WTC11 (cell line): ENCODE data around the gene SMAP2. TPM values are rescaled to one million over a fixed set of nuclear protein-coding genes. Genes with fewer than 3 reads are reported as not detected.

Experiments
- ATAC-seq: fragments of 200-7000 bp; cut with Tn5 transposase; 2 replicates; pipeline ENCODE4 v1.10.0; 2021; ENCODE audit warnings: mild to moderate bottlenecking, moderate library complexity
- CTCF ChIA-PET: fragments of 300-600 bp; sonication (Branson Sonifier 250); formaldehyde crosslinking; loops from one replicate; lab custom pipeline; 2021; ENCODE audit warnings: antibody characterized with exemption; lab: Charles Lee
- POLR2A ChIA-PET: fragments of 350-600 bp; sonication (Branson Sonifier 250); formaldehyde crosslinking; loops from one replicate; lab custom pipeline; 2021; ENCODE audit warnings: antibody characterized with exemption; lab: Charles Lee
- DNase-seq: peaks from one replicate; pipeline ENCODE4 v3.0.0; 2021; ENCODE audit warnings: low spot score
- H3K27ac Mint-ChIP-seq: 2 replicates; pipeline ENCODE4 v1.8.0; 2021; ENCODE audit warnings: mixed read lengths
- H3K27me3 Mint-ChIP-seq: 2 replicates; pipeline ENCODE4 v1.8.0; 2021; ENCODE audit warnings: low read depth, mild to moderate bottlenecking, moderate library complexity, mixed read lengths
- H3K36me3 Mint-ChIP-seq: 2 replicates; pipeline ENCODE4 v1.8.0; 2021; ENCODE audit warnings: mixed read lengths
- H3K4me1 Mint-ChIP-seq: 2 replicates; pipeline ENCODE4 v1.8.0; 2022; ENCODE audit warnings: mixed read lengths
- H3K4me3 Mint-ChIP-seq: 2 replicates; pipeline ENCODE4 v1.8.0; 2021; ENCODE audit warnings: mild to moderate bottlenecking, moderate library complexity, mixed read lengths
- H3K9me3 Mint-ChIP-seq: 2 replicates; pipeline ENCODE4 v1.8.0; 2021; ENCODE audit warnings: mixed read lengths
- CREM ChIP-seq: sonication (generic); formaldehyde crosslinking; IDR thresholded peaks from 2 replicates; pipeline ENCODE4 v1.8.1; 2022; ENCODE audit warnings: mild to moderate bottlenecking, missing genetic modification reagents, moderate library complexity
- ESRRA ChIP-seq: sonication (generic); formaldehyde crosslinking; IDR thresholded peaks from 2 replicates; pipeline ENCODE4 v1.8.1; 2022; ENCODE audit warnings: mild to moderate bottlenecking, missing genetic modification reagents, borderline replicate concordance
- GABPB1 ChIP-seq: sonication (generic); formaldehyde crosslinking; IDR thresholded peaks from 2 replicates; pipeline ENCODE4 v1.8.1; 2023; ENCODE audit warnings: mild to moderate bottlenecking, missing genetic modification reagents
- GTF2I ChIP-seq: fragments of 250-450 bp; sonication (Bioruptor Pico); conservative IDR thresholded peaks from 2 replicates; pipeline ENCODE4 v1.4.0; 2021; ENCODE audit warnings: mild to moderate bottlenecking
- HMGXB4 ChIP-seq: sonication (generic); formaldehyde crosslinking; IDR thresholded peaks from 2 replicates; pipeline ENCODE4 v1.8.1; 2023; ENCODE audit warnings: mild to moderate bottlenecking, moderate library complexity, missing genetic modification reagents
- JUN ChIP-seq: sonication (generic); formaldehyde crosslinking; IDR thresholded peaks from 2 replicates; pipeline ENCODE4 v1.8.0; 2023; ENCODE audit warnings: mild to moderate bottlenecking, missing genetic modification reagents
- NFE2L1 ChIP-seq: sonication (generic); formaldehyde crosslinking; IDR thresholded peaks from 2 replicates; pipeline ENCODE4 v1.8.1; 2023; ENCODE audit warnings: missing genetic modification reagents
- RORB ChIP-seq: fragments of 250-450 bp; sonication (Bioruptor Pico); IDR thresholded peaks from 2 replicates; pipeline ENCODE4 v1.9.0; 2021; ENCODE audit warnings: mild to moderate bottlenecking
- SMAD3 ChIP-seq: sonication (generic); formaldehyde crosslinking; IDR thresholded peaks from 2 replicates; pipeline ENCODE4 v1.8.0; 2022; ENCODE audit warnings: missing genetic modification reagents, mild to moderate bottlenecking, borderline replicate concordance
- STAT6 ChIP-seq: sonication (generic); formaldehyde crosslinking; conservative IDR thresholded peaks from 2 replicates; pipeline ENCODE4 v1.8.1; 2023; ENCODE audit warnings: mild to moderate bottlenecking, low read depth, missing genetic modification reagents, moderate library complexity
- TEAD4 ChIP-seq: sonication (generic); formaldehyde crosslinking; IDR thresholded peaks from 2 replicates; pipeline ENCODE4 v1.8.0; 2022; ENCODE audit warnings: mild to moderate bottlenecking, missing genetic modification reagents
- ZNF263 ChIP-seq: sonication (generic); formaldehyde crosslinking; IDR thresholded peaks from 2 replicates; pipeline ENCODE4 v1.8.1; 2022; ENCODE audit warnings: low read depth, mild to moderate bottlenecking, moderate library complexity, missing genetic modification reagents
- ZNF281 ChIP-seq: sonication (generic); formaldehyde crosslinking; IDR thresholded peaks from 2 replicates; pipeline ENCODE4 v1.8.0; 2023; ENCODE audit warnings: mild to moderate bottlenecking, missing genetic modification reagents
- ZNF532 ChIP-seq: fragments of 250-450 bp; sonication (Bioruptor Pico); IDR thresholded peaks from 2 replicates; pipeline ENCODE4 v1.9.0; 2021; ENCODE audit warnings: mild to moderate bottlenecking, borderline replicate concordance
- ZSCAN18 ChIP-seq: fragments of 250-450 bp; sonication (Bioruptor Pico); IDR thresholded peaks from 2 replicates; pipeline ENCODE4 v2.1.2; 2022; ENCODE audit warnings: mild to moderate bottlenecking, moderate library complexity
- total RNA-seq: library from RNA; stranded (reverse); gene quantifications from 3 replicates; pipeline ENCODE4 v1.2.3, GENCODE V29; 2021
- TF ChIP-seq, protein P1 (sequence below): sonication (generic); formaldehyde crosslinking; IDR thresholded peaks from 2 replicates; pipeline ENCODE4 v1.8.1; 2023; ENCODE audit warnings: mild to moderate bottlenecking, missing genetic modification reagents
- TF ChIP-seq, protein P2 (sequence below): sonication (generic); formaldehyde crosslinking; IDR thresholded peaks from 2 replicates; pipeline ENCODE4 v1.8.0; 2022; ENCODE audit warnings: mild to moderate bottlenecking, missing genetic modification reagents
- TF ChIP-seq, protein P3 (sequence below): sonication (generic); formaldehyde crosslinking; IDR thresholded peaks from 2 replicates; pipeline ENCODE4 v1.8.0; 2022; ENCODE audit warnings: mild to moderate bottlenecking, missing genetic modification reagents

The SMAP2 gene
- total RNA-seq, 1 experiment from 2014 or later: 4.9 TPM

DNA sequence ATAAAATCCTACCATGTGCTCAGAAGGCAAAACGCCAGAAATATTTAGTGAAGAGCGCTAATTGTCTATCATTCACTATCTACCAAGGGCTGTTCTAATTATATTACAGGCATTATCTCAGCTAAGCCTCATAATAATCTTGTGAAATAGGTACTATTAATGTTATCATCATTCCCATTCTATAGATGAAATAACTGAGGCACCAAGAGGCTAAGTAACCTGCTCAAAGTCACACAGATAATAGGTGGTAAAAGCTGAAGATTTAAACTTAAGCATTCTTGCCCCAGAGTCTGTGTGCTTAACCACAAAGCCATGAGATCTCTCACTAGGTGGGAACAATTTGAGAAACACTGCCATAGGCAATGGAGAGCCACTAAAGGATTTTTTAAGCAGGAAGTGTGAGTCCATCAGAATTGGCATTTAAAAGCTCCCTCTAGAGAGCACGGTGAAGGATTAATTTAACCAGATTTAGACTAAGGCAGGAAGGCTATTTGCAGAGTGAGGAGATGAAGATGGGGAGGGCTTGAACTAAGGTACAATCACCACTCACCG lies 1.7 kb upstream of the SMAP2 start:
- CTCF ChIA-PET: interaction anchor here (0.5 to 3.6 kb wide), 2 partner anchors 33 to 454 kb away, joined by 3 to 45 read pairs; no protein-coding TSS in a partner anchor
- no peak overlapping the region for H3K27ac Mint-ChIP-seq
- no peak overlapping the region for H3K4me3 Mint-ChIP-seq
- ATAC-seq (no peak), DNase-seq (no peak)
- H3K36me3 Mint-ChIP-seq: no peaks in the 10 kb centered on the region
- peaks cover 15% of the 10 kb centered on the region for H3K4me1 Mint-ChIP-seq
- no peaks in the 10 kb centered on the region for H3K9me3 Mint-ChIP-seq
- peaks cover 13% of the 10 kb centered on the region for H3K27me3 Mint-ChIP-seq
- POLR2A ChIA-PET: no interaction called here
- no peak for TF ChIP-seq GTF2I
- no peak for TF ChIP-seq HMGXB4 (CRISPR knock-in tag)
- TF ChIP-seq RORB (CRISPR knock-in tag): no peak
- TF ChIP-seq SMAD3: no peak
- no peak for TF ChIP-seq CREM (CRISPR knock-in tag)
- TF ChIP-seq ZSCAN18 (CRISPR knock-in tag): no peak
- no peak for TF ChIP-seq TEAD4 (CRISPR knock-in tag)
- TF ChIP-seq ZNF263 (CRISPR knock-in tag): no peak
- TF ChIP-seq, protein P1, sequence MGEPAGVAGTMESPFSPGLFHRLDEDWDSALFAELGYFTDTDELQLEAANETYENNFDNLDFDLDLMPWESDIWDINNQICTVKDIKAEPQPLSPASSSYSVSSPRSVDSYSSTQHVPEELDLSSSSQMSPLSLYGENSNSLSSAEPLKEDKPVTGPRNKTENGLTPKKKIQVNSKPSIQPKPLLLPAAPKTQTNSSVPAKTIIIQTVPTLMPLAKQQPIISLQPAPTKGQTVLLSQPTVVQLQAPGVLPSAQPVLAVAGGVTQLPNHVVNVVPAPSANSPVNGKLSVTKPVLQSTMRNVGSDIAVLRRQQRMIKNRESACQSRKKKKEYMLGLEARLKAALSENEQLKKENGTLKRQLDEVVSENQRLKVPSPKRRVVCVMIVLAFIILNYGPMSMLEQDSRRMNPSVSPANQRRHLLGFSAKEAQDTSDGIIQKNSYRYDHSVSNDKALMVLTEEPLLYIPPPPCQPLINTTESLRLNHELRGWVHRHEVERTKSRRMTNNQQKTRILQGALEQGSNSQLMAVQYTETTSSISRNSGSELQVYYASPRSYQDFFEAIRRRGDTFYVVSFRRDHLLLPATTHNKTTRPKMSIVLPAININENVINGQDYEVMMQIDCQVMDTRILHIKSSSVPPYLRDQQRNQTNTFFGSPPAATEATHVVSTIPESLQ: no peak
- no peak for TF ChIP-seq ZNF532 (CRISPR knock-in tag)
- no peak for TF ChIP-seq ESRRA (CRISPR knock-in tag)
- TF ChIP-seq, protein P2, sequence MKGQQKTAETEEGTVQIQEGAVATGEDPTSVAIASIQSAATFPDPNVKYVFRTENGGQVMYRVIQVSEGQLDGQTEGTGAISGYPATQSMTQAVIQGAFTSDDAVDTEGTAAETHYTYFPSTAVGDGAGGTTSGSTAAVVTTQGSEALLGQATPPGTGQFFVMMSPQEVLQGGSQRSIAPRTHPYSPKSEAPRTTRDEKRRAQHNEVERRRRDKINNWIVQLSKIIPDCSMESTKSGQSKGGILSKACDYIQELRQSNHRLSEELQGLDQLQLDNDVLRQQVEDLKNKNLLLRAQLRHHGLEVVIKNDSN: no peak
- TF ChIP-seq ZNF281 (CRISPR knock-in tag): no peak
- TF ChIP-seq GABPB1 (CRISPR knock-in tag): no peak
- no peak for TF ChIP-seq STAT6
- TF ChIP-seq JUN: no peak
- no peak for TF ChIP-seq NFE2L1
- TF ChIP-seq, protein P3, sequence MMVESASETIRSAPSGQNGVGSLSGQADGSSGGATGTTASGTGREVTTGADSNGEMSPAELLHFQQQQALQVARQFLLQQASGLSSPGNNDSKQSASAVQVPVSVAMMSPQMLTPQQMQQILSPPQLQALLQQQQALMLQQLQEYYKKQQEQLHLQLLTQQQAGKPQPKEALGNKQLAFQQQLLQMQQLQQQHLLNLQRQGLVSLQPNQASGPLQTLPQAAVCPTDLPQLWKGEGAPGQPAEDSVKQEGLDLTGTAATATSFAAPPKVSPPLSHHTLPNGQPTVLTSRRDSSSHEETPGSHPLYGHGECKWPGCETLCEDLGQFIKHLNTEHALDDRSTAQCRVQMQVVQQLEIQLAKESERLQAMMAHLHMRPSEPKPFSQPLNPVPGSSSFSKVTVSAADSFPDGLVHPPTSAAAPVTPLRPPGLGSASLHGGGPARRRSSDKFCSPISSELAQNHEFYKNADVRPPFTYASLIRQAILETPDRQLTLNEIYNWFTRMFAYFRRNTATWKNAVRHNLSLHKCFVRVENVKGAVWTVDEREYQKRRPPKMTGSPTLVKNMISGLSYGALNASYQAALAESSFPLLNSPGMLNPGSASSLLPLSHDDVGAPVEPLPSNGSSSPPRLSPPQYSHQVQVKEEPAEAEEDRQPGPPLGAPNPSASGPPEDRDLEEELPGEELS: no peak
